NCI-H1436 (cell line): ENCODE results near the gene DCP1B.

Experiments
- DNase-seq: peaks from one replicate; lab custom pipeline; 2025; lab: John Stamatoyannopoulos, UW

Gene DCP1B

DNA sequence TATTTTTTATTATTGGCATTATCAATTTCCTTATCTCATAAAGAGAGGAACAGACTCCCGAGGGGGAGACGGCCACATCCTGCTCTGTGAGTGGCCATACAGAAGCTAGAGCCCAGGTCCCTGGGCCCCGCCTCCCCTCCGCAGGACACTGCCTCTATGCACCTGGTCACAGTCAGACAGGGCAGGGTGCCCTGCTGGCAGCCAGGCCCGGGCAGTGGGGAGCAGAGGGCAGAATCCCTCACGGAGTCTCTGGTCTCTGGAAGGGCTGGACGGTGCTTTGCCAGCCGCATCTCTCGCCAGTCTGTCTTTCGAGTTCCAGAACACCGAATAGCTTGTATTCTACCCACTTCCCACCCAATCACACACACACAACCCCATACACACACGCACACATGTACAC, 69.4 kb downstream of the DCP1B start:
- DNase-seq = no peak

DNA sequence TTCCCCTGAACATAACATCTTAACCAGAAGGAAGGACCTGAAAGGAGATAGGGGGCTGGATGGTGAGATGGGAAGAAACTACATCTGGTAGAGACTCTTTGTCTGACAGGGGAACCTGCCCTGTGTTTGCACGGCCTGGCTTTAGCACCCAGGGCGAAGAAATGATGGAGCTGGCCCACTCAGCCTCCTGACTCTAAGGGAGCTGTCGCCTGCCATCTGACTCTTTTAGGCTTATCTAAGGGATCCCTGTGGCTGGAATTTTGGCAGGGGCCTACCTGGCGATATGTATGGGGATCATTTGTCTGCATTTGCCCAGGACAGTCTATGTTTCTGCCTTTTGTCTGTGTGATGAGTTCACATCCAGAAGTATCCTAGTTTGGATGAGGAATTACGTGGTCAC, 70.2 kb downstream of the DCP1B start:
- DNase-seq = no peak

DNA sequence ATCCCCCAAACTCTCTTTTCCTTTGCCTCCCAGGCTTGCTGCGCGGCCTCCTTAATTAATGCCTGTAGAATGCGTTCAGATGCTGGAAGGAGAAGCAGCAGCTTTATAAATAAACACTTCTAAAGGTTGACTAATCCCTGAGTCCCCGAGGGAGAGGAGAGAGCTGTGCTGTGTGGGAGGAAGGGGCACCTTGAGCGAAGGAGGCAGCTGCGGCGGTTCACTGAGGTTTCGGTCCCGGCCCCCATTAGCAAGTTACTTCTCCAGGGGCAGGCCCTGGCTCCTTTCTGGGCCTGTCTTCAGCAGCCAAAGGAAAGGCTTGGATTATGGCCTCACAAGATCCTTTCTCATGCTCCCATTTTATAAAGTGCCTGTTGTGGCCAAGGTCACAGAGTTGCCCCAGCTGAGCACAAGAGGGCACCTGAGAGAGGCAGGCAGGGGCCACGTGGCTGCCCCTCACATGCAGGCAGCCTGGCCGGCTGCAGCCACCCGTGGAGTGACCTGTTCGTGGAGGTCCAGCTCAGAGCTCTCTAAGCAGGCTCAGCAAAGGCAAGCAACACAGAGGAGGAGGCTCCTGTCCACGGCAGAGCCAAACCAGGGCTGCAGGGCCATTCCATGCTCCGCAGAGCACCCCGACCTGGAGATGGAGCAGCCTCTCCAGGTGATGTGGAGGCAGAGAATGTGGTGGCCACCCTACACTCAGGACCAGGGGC, 70.8 kb downstream of the DCP1B start:
- peak; percentile 78 for DNase-seq

DNA sequence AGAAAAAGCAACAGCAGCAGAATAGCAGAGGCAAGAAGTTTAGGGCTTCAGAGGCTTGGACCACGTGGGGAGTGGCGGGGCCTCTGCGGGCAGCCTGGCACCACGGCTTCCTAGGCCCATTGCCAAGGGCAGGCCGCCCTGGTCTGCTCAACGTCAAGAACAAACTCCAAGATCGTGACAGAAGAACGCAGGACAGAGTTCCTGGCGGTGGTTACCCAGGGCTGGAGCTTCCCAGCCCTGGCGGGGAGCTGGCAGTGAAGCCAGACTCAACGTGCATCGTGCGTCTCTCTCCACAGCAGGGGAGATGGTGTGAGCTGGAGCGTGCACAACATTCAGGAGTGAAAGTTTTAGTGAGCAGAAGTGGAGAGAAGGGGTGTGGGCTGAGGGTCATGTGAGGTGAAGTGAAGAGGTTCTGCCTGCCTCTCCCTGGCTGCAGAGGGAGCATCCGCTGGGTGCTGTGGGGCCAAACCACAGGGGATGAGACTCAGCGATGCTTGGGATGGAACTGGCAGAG, 71.9 kb downstream of the DCP1B start:
- no peak for DNase-seq

DNA sequence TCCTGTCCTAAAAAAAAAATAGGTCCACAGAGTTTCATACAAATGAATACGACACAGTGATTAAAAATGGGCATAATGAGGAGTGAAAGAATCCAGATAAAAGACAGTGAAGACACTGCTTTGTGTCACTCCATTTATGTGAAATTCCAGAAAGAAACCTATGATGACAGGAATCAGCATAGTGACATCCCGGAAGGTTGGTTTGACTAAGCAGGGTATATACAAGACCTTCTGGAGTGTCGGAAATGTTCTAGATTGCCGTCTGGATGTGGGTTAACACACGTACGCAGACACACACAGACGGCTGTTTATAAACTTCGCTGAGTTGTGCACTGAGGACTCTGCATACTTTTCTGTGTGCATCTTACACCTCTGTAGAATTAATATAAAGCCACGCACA, 72.6 kb downstream of the DCP1B start:
- DNase-seq = no peak

DNA sequence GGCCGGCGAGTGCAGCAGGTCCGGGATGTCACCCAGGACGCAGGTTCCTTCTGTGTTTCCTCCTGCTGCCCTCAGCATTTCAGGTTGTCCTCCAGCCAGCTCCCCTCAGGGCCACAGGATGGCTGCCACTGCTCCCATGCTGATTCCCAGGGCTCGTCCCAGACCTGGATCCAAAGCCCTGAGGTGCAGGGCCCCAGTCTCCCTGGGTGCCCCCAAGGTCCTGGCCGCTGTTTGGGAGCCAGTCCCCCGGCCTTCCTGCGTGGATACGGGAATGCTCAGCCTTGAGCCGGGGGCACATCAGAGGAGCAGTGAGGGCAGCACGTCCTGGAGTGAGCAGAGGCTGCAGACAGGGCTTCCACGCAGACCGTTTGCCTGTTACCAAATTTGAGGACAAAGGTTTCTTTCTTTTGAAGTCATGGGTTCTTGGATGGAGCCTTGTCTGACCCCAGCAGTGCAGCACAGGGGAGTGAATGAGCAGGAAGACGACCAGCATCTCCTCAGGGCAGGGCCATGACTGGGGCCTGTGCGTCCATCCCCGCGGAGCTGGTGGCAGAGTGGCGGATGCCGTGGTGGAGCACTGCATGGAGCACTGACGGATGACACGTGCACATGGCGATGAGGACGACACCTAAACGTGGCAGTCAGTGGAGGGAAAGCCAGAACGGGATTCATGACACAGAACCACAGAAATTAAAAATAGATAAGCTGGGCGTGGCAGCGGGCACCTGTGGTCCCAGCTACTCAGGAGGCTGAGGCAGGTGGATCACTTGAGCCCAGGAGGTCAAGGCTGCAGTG, 73.3 kb downstream of the DCP1B start:
- DNase-seq = no peak

DNA sequence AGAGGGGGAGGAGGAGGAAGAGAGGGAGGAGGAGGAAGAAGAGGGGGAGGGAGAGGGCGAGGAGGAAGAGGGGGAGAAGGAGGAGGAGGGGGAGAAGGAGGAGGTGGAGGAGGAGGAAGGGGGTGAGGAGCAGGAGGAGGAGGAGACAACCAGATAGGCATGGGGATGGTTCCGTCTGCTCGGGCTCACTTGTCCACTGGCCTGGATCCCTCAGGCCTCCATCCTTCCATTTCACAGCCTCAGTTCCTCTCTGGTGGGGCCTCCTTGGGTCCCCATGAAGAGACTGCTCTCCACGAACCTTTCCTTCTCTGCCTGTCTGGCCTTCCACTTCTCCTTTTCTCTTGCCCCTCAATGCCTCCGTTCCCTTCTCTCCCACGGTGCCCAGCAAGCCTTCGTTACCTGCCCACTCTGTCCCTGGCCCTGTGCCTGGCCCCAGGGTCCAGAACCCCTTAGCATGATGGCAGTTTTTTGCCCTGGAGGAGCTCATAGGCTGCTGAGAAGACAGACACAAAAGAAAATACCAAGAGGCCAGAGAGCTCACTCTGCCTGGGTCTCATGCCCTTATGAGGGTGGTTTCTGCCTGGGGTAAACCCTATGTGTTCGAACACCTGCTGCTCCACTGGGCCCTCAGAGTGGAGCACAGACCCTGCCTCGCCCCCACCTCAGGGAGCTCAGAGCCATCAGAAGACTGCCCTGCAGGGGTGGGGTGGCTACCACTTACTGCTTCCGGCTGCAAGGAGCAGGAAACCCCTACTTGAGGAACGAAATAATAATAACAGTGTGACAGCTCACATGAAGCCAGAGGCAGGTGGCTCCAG, 74.1 kb downstream of the DCP1B start:
- DNase-seq = peak; percentile 29

DNA sequence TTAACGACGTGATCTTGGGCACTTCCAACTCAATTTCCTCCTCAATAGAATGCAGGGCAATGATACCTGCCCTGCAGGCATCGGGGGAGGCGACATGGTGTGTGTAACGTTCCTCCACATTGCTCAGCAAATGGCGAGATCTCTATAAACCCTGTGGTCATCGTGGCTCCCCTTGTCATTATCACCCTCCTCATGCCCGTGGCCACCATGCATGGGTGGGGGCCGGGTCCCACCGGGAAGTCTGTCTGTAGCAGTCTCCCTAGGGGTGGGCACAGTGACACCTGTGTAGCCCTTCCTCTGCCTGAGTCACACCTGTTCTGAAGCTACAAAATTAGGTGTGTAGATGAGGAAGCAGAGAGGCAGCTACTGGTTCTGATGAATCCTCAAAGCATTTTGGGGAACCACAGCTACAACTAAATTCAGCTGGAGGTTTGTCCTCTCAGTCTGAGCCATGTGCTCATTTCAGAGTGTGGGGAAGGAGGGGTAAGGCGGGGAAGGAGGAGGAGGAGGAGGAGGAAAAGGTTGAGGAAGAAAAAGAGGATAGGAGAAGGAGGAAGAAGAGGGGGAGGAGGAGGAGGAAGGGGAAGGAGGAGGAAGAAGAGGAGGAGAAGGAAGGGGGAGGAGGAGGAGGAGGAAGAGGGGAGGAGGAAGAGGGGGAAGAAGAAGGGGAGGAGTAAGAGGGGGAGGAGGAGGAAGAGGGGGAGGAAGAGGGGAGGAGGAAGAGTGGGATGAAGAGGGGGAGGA, 74.8 kb downstream of the DCP1B start:
- DNase-seq = no peak

DNA sequence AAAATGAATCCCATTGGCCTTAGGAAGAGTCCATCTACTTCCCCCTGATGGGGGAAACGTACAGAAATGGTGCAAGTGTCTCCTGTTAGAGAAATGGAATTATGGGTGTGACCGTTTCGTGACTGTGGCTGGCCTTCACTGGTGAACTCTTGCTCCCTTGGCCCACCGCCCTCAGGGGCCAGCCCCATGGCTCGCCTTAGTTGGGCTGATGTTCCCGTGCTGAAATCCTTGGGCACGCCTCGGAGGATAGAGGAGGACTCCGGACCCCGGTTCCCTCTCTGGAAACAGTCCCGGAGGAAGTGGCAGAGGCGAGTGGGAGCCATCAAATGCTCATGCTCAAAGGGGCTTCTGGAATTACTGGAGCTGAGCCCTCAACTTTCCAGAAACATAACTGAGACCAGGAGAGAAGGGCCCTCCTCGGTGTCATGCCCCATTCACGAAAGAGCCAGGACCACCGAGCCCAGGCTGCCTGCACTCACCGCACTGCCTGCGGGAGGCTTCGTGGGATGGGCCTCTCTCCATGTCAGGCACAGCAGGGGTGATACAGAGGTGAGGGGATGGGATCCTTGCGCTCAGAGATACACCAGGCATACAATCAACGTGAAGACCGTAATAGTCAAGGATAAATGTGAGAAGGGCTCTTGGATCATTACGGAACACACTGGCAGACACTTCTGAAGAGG, 75.7 kb downstream of the DCP1B start:
- DNase-seq = no peak

DNA sequence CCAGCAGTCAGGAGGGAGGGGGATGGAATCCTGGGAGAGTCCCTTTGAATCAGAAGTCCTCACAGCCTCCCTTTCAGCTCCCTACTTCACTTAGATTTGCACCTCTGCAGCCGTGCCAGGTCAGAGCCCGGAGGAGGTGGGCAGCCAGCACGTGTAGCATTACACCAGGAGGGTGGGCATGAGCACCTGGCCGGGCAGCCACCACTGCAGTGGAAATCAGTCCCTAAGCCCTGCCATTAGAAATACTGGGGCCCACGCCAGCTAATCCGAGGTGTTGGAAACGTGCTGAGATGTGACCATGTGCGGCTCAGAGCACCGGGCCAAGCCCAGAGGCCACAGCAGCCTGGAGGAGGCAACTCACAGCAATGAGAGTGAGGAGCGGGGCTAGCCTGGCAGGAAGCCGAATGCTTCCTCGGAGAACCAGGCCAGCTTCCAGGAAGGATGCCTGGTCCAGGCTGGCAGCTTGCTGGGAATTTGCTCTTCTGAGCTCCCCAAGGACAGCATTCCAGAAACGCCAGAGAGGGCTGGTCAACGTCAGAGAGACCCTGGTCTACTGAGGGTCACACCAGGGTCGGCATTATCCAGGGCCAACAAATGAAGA, 76.4 kb downstream of the DCP1B start:
- DNase-seq = no peak

DNA sequence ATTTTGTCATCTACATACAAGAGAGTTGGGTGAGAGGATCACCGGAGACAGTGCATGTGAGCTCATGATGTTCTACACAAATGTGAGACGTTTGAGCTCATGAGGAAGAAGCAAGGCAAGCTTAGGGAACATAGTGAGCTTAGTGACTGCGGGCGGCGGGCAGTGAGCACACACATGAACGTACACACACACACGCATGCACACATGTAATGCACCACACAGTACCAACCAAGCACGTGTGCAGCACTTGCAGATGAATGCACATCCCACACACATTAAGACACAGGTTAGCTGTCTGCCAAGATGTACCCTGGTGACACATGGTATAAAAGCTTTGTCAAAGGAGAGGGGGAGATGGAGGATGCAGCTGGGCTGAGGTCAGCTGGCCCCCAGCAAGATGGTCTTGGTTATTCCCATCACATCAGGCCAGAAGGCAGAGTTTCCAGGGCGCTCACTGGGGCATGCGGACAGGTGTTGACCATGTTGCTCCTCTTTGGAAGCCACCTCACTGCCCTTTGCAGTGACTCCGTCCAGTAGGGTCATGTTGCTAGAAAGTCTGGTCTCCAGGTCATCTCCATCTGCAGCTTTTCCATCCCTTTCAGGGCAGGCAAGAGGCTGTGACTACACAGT, 77.1 kb downstream of the DCP1B start:
- DNase-seq = no peak

DNA sequence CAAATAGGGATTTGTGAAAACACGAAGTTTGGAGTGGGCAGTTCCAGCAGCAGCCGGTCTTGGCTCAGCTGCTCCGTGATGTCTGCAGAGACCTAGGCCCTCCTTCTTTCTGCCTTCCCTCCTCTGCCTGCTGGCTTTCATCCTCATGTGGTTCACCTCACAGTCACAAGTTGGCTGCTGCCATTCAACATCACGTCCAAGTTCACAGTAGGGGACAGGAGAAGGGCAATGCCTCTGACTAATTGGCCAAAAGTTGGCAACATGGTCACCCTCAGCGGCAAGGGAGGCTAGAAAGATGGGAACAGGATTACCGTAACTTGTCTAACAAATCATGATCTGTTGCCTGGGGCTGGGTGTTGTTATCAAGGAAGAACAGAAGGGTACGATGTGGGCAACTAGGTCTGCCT, 78.0 kb downstream of the DCP1B start:
- DNase-seq = no peak

DNA sequence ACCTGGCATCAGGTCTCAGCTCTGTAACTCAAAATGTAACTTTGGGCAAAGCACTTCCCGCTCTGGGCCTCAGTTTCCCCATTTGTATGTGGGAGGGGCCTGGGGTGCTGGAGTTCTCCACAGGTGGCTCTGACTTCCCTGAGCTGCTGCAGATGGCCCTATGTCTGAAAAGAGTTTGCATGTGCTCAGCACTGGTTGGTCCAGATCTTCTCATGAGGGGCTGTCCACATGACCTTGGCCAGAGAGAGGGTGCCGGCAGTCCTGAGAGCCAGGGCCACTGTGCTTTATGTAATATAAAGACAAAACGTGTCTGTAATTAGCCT, 78.6 kb downstream of the DCP1B start:
- no peak for DNase-seq

DNA sequence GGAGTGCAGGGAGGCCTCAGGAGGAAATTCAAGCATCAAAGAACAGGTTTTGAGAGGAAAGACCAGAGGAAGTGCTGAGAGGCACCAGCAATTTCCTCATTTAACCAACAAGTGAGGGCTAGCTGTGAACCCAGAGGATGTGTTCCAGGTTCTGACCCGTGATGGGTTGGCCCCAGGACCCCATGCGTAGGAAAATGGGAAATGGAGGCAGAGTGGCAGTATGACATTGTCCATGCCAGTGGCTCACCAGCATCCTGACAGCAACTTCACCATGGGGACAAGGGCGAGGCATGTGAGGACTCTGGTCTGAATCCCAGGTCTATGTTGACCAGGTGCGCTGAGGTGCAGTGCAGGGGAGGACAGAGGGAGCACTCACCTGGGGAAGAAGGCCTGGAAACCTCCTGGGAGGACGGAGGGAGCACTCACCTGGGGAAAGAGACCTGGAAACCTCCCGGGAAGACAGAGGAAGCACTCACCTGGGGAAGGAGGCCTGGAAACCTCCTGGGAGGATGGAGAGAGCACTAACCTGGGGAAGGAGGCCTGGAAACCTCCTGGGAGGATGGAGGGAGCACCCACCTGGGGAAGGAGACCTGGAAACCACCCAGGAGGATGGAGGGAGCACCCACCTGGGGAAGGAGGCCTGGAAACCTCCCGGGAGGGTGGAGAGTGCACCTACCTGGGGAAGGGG, 79.1 kb downstream of the DCP1B start:
- no peak for DNase-seq

DNA sequence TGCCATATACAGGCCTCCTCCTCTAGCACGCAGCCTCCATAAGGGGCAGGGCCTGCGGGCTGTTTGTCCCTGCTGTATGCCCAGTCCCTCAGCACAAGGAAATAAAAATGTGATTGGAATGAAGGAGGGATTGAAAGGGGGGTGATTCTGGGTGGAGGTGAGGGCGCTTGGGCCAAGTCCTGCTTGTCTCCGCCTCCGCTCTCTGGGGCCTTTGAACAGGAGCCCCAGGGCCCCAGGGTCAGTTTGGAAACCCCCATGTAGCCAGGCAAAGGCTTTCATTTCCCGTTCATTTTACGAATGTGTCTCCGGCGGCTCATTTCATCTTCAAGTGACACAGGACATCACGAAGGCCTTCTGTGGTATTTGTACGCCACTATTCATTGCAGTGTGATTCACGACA, 81.3 kb downstream of the DCP1B start:
- no peak for DNase-seq

DNA sequence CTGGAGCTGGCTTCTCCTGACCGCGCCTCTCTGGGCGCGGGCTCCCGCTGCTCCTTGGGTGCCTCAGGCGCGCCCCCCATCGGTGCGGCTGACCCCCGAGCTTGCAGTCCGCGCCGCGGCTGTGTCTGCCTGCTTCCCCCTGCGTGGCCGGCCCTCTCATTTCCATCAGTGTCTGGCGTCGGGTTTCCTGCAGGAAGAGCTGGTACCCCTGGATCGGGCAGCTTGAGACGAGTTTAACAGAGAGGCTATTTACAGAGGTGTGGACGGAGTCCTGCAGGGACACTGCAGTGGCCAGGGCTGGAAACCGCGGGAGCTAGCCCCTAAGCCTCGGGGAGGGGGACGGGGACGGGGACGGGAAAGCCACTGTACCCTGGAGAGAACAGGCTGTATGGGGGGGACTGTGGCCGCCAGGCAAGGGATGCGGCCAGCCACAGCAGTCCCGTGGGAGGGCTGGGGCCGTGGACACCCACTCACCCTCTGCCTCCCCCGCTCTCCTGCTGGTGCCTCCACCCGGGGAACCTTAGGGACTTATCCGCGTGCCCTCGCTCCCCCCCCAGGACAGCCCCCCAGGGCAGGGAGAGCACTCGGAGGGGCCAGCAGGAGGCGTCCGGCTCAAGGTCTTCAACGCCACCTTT, 82.1 kb downstream of the DCP1B start:
- DNase-seq = no peak

DNA sequence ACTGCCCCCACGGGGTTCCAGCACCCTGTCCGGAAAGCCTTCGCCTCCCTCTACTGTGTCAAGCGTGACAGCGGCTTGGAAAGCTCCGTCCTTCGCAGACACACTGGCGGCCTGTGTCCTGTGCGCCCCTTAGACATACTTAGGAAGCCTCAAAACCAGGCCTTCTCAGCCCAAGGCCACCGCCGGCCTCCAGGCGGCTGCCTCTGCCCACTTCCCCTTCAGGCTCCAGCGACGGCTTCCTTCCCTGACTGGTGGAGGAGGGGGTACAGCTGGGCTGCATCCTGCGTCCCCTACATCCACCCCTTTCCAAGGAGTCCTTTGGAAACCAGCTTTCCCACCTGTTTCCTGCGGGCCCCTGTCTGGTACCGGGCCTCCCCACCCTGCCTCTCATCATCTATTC, 83.3 kb downstream of the DCP1B start:
- DNase-seq = no peak

DNA sequence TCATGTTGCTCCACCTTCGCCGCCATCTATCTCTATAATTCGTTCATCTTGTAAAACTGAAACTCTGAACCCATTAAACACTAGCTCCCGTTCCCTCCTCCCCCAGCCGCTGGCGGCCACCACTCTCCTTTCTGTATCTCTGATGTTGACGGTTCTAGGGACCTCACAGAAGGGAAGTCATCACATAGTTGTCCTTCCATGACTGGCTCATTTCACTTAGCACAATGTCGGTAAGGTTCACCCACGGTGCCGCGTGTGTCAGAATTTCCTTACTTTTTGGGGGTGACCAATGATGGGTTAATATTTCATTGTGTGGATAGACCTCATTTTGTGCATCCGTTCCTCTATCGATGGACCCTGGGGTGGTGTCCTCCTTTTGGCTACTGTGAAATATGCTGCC, 83.8 kb downstream of the DCP1B start:
- DNase-seq = no peak

DNA sequence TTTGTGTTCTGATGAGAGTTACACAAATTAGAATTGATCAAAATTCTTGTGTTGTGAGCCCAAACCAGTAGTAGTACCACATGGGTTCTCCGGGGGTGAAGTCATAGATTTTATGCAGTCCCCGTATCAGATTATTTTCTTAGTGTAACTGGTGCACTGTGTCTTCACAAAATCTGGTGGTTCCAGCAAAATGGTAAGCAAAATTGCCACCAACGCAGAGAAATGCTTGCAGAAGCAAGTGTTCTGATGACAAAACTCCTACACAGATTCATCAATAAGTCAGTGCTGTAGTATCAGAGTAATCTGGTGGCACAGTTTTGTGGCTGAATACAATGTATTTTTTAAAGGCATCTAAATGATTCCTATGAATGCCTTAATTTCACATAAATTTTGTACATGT, 84.5 kb downstream of the DCP1B start:
- no peak for DNase-seq

DNA sequence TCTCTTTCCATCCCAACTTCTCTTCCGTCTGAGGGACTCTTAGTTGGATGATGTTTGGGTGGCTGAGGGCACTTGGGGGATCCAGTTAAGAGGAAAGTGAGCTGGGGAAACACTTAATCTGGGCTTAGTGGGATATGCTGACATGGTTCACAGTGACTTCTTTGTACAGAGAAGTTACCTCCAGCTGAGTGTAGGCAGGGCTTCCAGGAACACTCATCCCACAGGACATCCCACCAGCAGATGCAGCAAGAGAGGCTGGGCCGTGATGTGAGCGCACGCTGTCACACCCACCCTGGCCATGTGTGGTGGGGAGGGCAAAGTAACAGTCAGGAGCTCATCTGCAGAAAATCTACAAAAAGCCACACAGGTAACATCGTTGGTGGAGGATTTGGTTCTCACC, 85.0 kb downstream of the DCP1B start:
- DNase-seq = no peak
